GM12878 (cell line): ENCODE results near the gene SMG9. TPM values are rescaled to one million over a fixed set of nuclear protein-coding genes. Genes with fewer than 3 reads are reported as not detected.
A peak's percentile ranks its signal among the peaks of the same experiment; 100 is the strongest.

ENCODE experiments used
- ATAC-seq: fragments of 200-7000 bp; cut with Tn5 transposase; 3 replicates; pipeline ENCODE4 v1.9.1; 2020; ENCODE audit warnings: mild to moderate bottlenecking, moderate library complexity
- BruUV-seq: library from RNA; stranded (reverse); fragments of 400-500 nt; replicated peaks from 2 replicates; lab custom pipeline; 2021; lab: Mats Ljungman, UMichigan
- CTCF ChIA-PET: fragments of 300-600 bp; sonication (Branson Sonifier 250); formaldehyde crosslinking; extraction: SDS; loops from one replicate; lab custom pipeline; 2021; ENCODE audit warnings: inconsistent platforms; lab: Yijun Ruan, JAX
- POLR2A ChIA-PET: fragments of 350-600 bp; formaldehyde crosslinking; extraction: SDS; loops from one replicate; lab custom pipeline; 2021; ENCODE audit warnings: inconsistent platforms; lab: Charles Lee
- RAD21 ChIA-PET: fragments of 300-600 bp; sonication (Branson Sonifier 250); formaldehyde crosslinking; loops from one replicate; lab custom pipeline; 2023; ENCODE audit warnings: antibody characterized with exemption; ENCODE audit not compliant: unreplicated experiment; lab: Charles Lee
- SMC1A ChIA-PET: fragments of 300-600 bp; sonication (Branson Sonifier 250); formaldehyde crosslinking; loops from one replicate; lab custom pipeline; 2023; ENCODE audit not compliant: unreplicated experiment, uncharacterized antibody; lab: Charles Lee
- DNase-seq: peaks from one replicate; pipeline ENCODE4 v3.0.0-alpha.2; 2011; ENCODE audit warnings: low read depth, low spot score
- FAIRE-seq: peaks from 3 replicates; lab custom pipeline; 2011; peaks lifted over from hg19 to GRCh38; lab: Jason Lieb, UNC
- H2AFZ ChIP-seq: 2 replicates; pipeline ENCODE4 v1.6.0; 2011; ENCODE audit warnings: low read depth, low read length, control low read depth; ENCODE audit not compliant: control insufficient read depth
- H3K27ac ChIP-seq: 2 replicates; pipeline ENCODE4 v1.5.1; 2011; ENCODE audit warnings: control low read depth; ENCODE audit not compliant: control insufficient read depth, insufficient read depth
- H3K27me3 ChIP-seq, 2 experiments: replicated peaks in 1 of 2; 2 replicates each; pipeline versions ENCODE4 v1.6.0 to v1.6.1; 2011; ENCODE audit warnings: low read length in 1 of 2; ENCODE audit not compliant: control insufficient read depth in 2 of 2, insufficient read depth in 2 of 2
- H3K36me3 ChIP-seq, 2 experiments: 2 replicates each; pipeline ENCODE4 v1.5.1; 2011; ENCODE audit warnings: low read length in 1 of 2; ENCODE audit not compliant: control insufficient read depth in 2 of 2, insufficient read depth in 2 of 2
- H3K4me1 ChIP-seq: 2 replicates; pipeline ENCODE4 v1.6.1; 2011; ENCODE audit warnings: mild to moderate bottlenecking, low read length, moderate library complexity, mixed read lengths; ENCODE audit not compliant: control insufficient read depth, insufficient read depth
- H3K4me2 ChIP-seq: 2 replicates; pipeline ENCODE4 v1.6.0; 2011; ENCODE audit warnings: control low read depth; ENCODE audit not compliant: control insufficient read depth, insufficient read depth
- H3K4me3 ChIP-seq: fragments of 200-600 bp; sonication (generic); 2 replicates; pipeline ENCODE4 v1.5.1; 2016
- H3K79me2 ChIP-seq: 2 replicates; pipeline ENCODE4 v1.6.0; 2011; ENCODE audit warnings: low read length; ENCODE audit not compliant: control insufficient read depth, insufficient read depth
- H3K9ac ChIP-seq: 2 replicates; pipeline ENCODE4 v1.8.0; 2011; ENCODE audit warnings: low read length, control low read depth, mixed read lengths; ENCODE audit not compliant: control insufficient read depth, insufficient read depth
- H3K9me3 ChIP-seq: replicated peaks from 3 replicates; pipeline ENCODE4 v1.5.1; 2011; ENCODE audit warnings: mild to moderate bottlenecking, low read length; ENCODE audit not compliant: control insufficient read depth, insufficient read depth
- H4K20me1 ChIP-seq: 2 replicates; pipeline ENCODE4 v1.6.0; 2011; ENCODE audit not compliant: control insufficient read depth, insufficient read depth
- BHLHE40 ChIP-seq, 2 experiments: fragments of 450-650 bp in 1 of 2; IDR thresholded peaks; 2 replicates each; pipeline ENCODE4 v1.6.1; 2011 to 2017; ENCODE audit warnings: low read depth in 2 of 2, borderline replicate concordance in 1 of 2, improper control_type of control experiment in 1 of 2, low read length in 1 of 2, mild to moderate bottlenecking in 1 of 2
- DPF2 ChIP-seq: fragments of 450-650 bp; IDR thresholded peaks from 2 replicates; pipeline ENCODE4 v1.6.1; 2017; ENCODE audit warnings: mild to moderate bottlenecking
- EED ChIP-seq: sonication (generic); IDR thresholded peaks from 2 replicates; pipeline ENCODE4 v1.6.1; 2016; ENCODE audit warnings: antibody characterized with exemption, low read depth
- EP300 ChIP-seq, 2 experiments: fragments of 150-350 bp in 1 of 2; IDR thresholded peaks; 2 replicates each; pipeline ENCODE4 v1.6.1; 2011 to 2012; ENCODE audit warnings: low read depth in 2 of 2, low read length in 2 of 2, borderline replicate concordance in 1 of 2, improper control_type of control experiment in 1 of 2, inconsistent platforms in 1 of 2; ENCODE audit not compliant: control insufficient read depth in 1 of 2
- ESRRA ChIP-seq: IDR thresholded peaks from 2 replicates; pipeline ENCODE4 v1.6.1; 2012; ENCODE audit warnings: mild to moderate bottlenecking, low read length, improper control_type of control experiment
- ETV6 ChIP-seq, 2 experiments: fragments of 450-650 bp in 1 of 2; IDR thresholded peaks in 1 of 2; conservative IDR thresholded peaks in 1 of 2; 2 replicates each; pipeline ENCODE4 v1.6.1; 2014; ENCODE audit warnings: antibody characterized with exemption in 1 of 2, borderline replicate concordance in 1 of 2, low read depth in 1 of 2, mild to moderate bottlenecking in 1 of 2, moderate library complexity in 1 of 2
- FOXM1 ChIP-seq: IDR thresholded peaks from 2 replicates; pipeline ENCODE4 v1.6.1; 2012; ENCODE audit warnings: low read depth, mild to moderate bottlenecking, inconsistent platforms, low read length, moderate library complexity
- GATAD2B ChIP-seq: fragments of 450-650 bp; conservative IDR thresholded peaks from 2 replicates; pipeline ENCODE4 v1.6.1; 2017; ENCODE audit warnings: low read depth, mild to moderate bottlenecking, moderate library complexity
- HCFC1 ChIP-seq: fragments of 150-350 bp; IDR thresholded peaks from 2 replicates; pipeline ENCODE4 v1.6.1; 2014; ENCODE audit warnings: low read length
- IKZF1 ChIP-seq: fragments of 450-650 bp; conservative IDR thresholded peaks from 2 replicates; pipeline ENCODE4 v1.6.1; 2017; ENCODE audit warnings: antibody characterized with exemption, mild to moderate bottlenecking
- JUNB ChIP-seq: IDR thresholded peaks from 2 replicates; pipeline ENCODE4 v1.6.1; 2016; ENCODE audit warnings: antibody characterized with exemption, mild to moderate bottlenecking
- KAT2A ChIP-seq: conservative IDR thresholded peaks from 2 replicates; pipeline ENCODE4 v1.6.1; 2011; ENCODE audit warnings: low read depth, low read length; ENCODE audit not compliant: control insufficient read depth
- MEF2A ChIP-seq: IDR thresholded peaks from 2 replicates; pipeline ENCODE4 v1.6.1; 2011; ENCODE audit warnings: low read depth, mild to moderate bottlenecking, low read length, moderate library complexity; ENCODE audit not compliant: insufficient read depth
- MEF2B ChIP-seq: fragments of 450-650 bp; IDR thresholded peaks from 2 replicates; pipeline ENCODE4 v1.6.1; 2018; ENCODE audit warnings: mild to moderate bottlenecking, moderate library complexity; ENCODE audit not compliant: partially characterized antibody, poor library complexity, severe bottlenecking
- NR2F1 ChIP-seq: fragments of 450-650 bp; conservative IDR thresholded peaks from 2 replicates; pipeline ENCODE4 v1.6.1; 2017; ENCODE audit warnings: mild to moderate bottlenecking
- POLR2AphosphoS2 ChIP-seq: IDR thresholded peaks from 2 replicates; pipeline ENCODE4 v1.6.1; 2011; ENCODE audit warnings: low read depth, mild to moderate bottlenecking, low read length, improper control_type of control experiment, moderate library complexity
- RAD21 ChIP-seq: IDR thresholded peaks from 2 replicates; pipeline ENCODE4 v1.6.1; 2011; ENCODE audit warnings: mild to moderate bottlenecking, low read depth, low read length, moderate library complexity; ENCODE audit not compliant: insufficient read depth
- TAF1 ChIP-seq: IDR thresholded peaks from 2 replicates; pipeline ENCODE4 v1.6.1; 2011; ENCODE audit warnings: mild to moderate bottlenecking, low read depth, low read length, borderline replicate concordance
- TCF12 ChIP-seq: IDR thresholded peaks from 2 replicates; pipeline ENCODE4 v1.6.1; 2011; ENCODE audit warnings: low read depth, mild to moderate bottlenecking, low read length
- ZBED1 ChIP-seq: IDR thresholded peaks from 2 replicates; pipeline ENCODE4 v1.6.1; 2016; ENCODE audit warnings: borderline replicate concordance
- ZNF207 ChIP-seq: fragments of 450-650 bp; IDR thresholded peaks from 2 replicates; pipeline ENCODE4 v1.6.1; 2014; ENCODE audit warnings: antibody characterized with exemption, mild to moderate bottlenecking, borderline replicate concordance
- ZSCAN29 ChIP-seq: fragments of 450-650 bp; IDR thresholded peaks from 2 replicates; pipeline ENCODE4 v1.6.1; 2017; ENCODE audit warnings: mild to moderate bottlenecking, moderate library complexity
- WGBS: methylation state at CpG from one replicate; pipeline ENCODE4 v1.1.6; 2016; ENCODE audit warnings: low lambda C conversion rate; ENCODE audit not compliant: insufficient replicate concordance, insufficient coverage; ENCODE audit errors: missing lambda C conversion rate; 5-methylcytosine and 5-hydroxymethylcytosine counted together
- in situ Hi-C: fragments of 300-500 bp; cut with MboI; formaldehyde crosslinking; loops from 9 replicates; pipeline ENCODE4 v1.14.3; 2018; ENCODE audit warnings: mixed read lengths
- intact Hi-C: fragments of 100-400 bp; cut with micrococcal nuclease; formaldehyde crosslinking; loops from one replicate; pipeline ENCODE4 v1.14.2; 2022; ENCODE audit not compliant: unreplicated experiment
- polyA plus RNA-seq, 11 experiments: library from polyadenylated mRNA; depleted of rRNA in 4 of 11; unstranded in 6 of 11; stranded (reverse) in 5 of 11; fragments of >200 nt; fragmentation: Nextera tagmentation in 4 of 11; fragmentation: Illumina TruSeq in 1 of 11; extraction: Ambion mirVana in 4 of 11; extraction: Trizol in 1 of 11; gene quantifications; 1 replicate in 1 of 11; 2 replicates in 10 of 11; pipeline versions ENCODE4 v1.2.1 to v1.2.3, GENCODE V29; 2011 to 2016; ENCODE audit warnings: inconsistent platforms in 2 of 11, missing spikeins in 2 of 11, low read depth in 1 of 11
- total RNA-seq, 4 experiments: library from RNA; depleted of rRNA in 3 of 4; stranded (reverse); fragments of >200 nt in 3 of 4; fragmentation: Illumina TruSeq in 1 of 4; extraction: Trizol in 1 of 4; gene quantifications; 2 replicates each; pipeline versions ENCODE4 v1.2.1 to v1.2.3, GENCODE V29; 2013 to 2021
- TF ChIP-seq, protein P1 (sequence below): IDR thresholded peaks from 2 replicates; pipeline ENCODE4 v1.6.1; 2011; ENCODE audit warnings: borderline replicate concordance, low read depth, mild to moderate bottlenecking, moderate library complexity, low read length; ENCODE audit not compliant: insufficient read depth, poor library complexity, severe bottlenecking

The SMG9 gene
- total and polyA plus RNA-seq, 10 of the 15 experiments (the other 5 are each of a cell fraction or from before 2014, with no cell fraction given), result 0.69 to 52.2 (median 28.1) TPM

DNA sequence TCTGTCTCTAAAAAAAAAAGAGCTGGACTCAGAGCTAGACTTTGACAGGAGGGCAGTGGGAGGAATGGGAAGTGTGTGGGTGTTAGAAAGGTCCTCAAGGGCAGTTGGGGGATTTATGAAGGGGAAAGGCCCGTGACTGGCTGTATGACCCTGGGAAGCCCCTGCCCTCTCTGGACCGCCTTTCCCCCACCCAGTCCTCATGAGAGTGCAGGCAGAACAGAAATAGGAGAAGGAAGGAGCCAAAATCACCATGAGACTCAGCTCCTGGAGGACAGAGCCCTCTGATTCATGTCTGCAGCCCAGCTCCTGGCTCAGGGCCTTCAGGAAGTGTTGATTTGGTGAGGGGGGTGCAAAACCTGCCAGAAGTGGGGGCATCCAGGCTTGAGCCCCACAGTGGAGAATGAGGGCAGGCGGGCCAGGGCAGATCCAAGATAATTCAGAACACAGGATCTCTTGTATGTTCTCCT, 8.7 kb upstream of the SMG9 start:
- Histone ChIP-seq H3K4me2 (peak overlapping the region; percentile 86), H3K9ac (peak overlapping the region; percentile 76), H3K27ac (peak overlapping the region; percentile 100), H3K36me3 (peaks cover 18 to 20% of the 10 kb centered on the region in 2 experiments), H2AFZ (no peak overlapping the region), H3K4me3 (0 out of 2 replicates have a peak overlapping the region, but pooled peaks have one; percentile 39), H3K79me2 (peaks cover 1% of the 10 kb centered on the region; the same call in 1 of the 2 replicates), H3K27me3 (no peaks in the 10 kb centered on the region), H3K9me3 (no peaks in the 10 kb centered on the region; the same call in 2 of the 3 replicates), H3K4me1 (peaks cover 69% of the 10 kb centered on the region), H4K20me1 (no peaks in the 10 kb centered on the region)
- ChIA-PET SMC1A (interaction anchor here (1.0 to 20.1 kb wide), 6 partner anchors 11 to 95 kb away, joined by 3 to 325 read pairs (median 46); partner anchors contain the start of genes KCNN4 and SMG9), CTCF (interaction anchor here (0.6 to 20.8 kb wide), 6 partner anchors 9 to 971 kb away, joined by 3 to 324 read pairs (median 72); partner anchors contain the start of genes KCNN4 and SMG9), RAD21 (interaction anchor here (1.0 to 8.3 kb wide), 7 partner anchors 9 to 94 kb away, joined by 4 to 167 read pairs (median 55); partner anchors contain the start of genes KCNN4, PLAUR and SMG9), POLR2A (interaction anchor here (1.1 to 18.9 kb wide), 3 partner anchors 13 to 22 kb away, joined by 3 to 389 read pairs (median 307); partner anchors contain the start of genes KCNN4 and SMG9)
- intact Hi-C loops, result no loop called here
- 6% methylated on average over 3 of the region's 3 CpGs for WGBS
- peak; percentile 65 for FAIRE-seq
- BruUV-seq, result TSS peak; percentile 96
- DNase-seq, result no peak
- in situ Hi-C loops, result loop anchor here (25.0 kb wide), 2 partner anchors 1699 to 1826 kb away; partner anchors contain the start of genes ERFL and FOSB
- peak; percentile 50 for ATAC-seq
- TF ChIP-seq BHLHE40 (IDR thresholded peaks at IDR 0.05; ENCODE audit: borderline replicate concordance in 1 of 2, low read depth in 2 of 2, low read length in 1 of 2) (peak; percentile 82 to 84), HCFC1 (no peak), RAD21 (peak; percentile 20; the same call in 1 of the 2 replicates), ETV6 (conservative IDR thresholded peaks at IDR 0.05 in 1 of 2, IDR thresholded peaks at IDR 0.05 in 1 of 2; ENCODE audit: borderline replicate concordance in 1 of 2, low read depth in 1 of 2) (peak in 1 of 2 experiments; percentile 78; a peak in 2 of 4 replicates), TCF12 (peak; percentile 44; the same call in 1 of the 2 replicates), NR2F1 (peak; percentile 99), FOXM1 (peak; percentile 84; the same call in 1 of the 2 replicates), TAF1 (peak; percentile 32; the same call in 1 of the 2 replicates), POLR2AphosphoS2 (peak; percentile 71; the same call in 1 of the 2 replicates), GATAD2B (0 out of 2 replicates have a peak, but pooled peaks have one; percentile 57), ESRRA (peak; percentile 60; the same call in 1 of the 2 replicates), KAT2A (no peak), ZBED1 (peak; percentile 80; the same call in 1 of the 2 replicates), EED (peak; percentile 94), JUNB (peak; percentile 48; the same call in 1 of the 2 replicates), DPF2 (peak; percentile 84), ZSCAN29 (no peak), MEF2A (peak; percentile 68), IKZF1 (peak; percentile 96), EP300 (IDR thresholded peaks at IDR 0.05; ENCODE audit: borderline replicate concordance in 1 of 2, control insufficient read depth in 1 of 2, low read depth in 2 of 2, low read length in 2 of 2) (peak in 1 of 2 experiments; percentile 75; a peak in 2 of 4 replicates), ZNF207 (no peak), MEF2B (peak; percentile 24)
- TF ChIP-seq, protein P1, sequence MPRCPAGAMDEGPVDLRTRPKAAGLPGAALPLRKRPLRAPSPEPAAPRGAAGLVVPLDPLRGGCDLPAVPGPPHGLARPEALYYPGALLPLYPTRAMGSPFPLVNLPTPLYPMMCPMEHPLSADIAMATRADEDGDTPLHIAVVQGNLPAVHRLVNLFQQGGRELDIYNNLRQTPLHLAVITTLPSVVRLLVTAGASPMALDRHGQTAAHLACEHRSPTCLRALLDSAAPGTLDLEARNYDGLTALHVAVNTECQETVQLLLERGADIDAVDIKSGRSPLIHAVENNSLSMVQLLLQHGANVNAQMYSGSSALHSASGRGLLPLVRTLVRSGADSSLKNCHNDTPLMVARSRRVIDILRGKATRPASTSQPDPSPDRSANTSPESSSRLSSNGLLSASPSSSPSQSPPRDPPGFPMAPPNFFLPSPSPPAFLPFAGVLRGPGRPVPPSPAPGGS, result peak; percentile 80
